Activated CD4-positive, alpha-beta T cell treated with anti-CD3 and anti-CD28 coated beads, Interleukin-2, amount 50 U/mL, for 4 hours (primary cell): ENCODE measurements around the gene ACTR3.

Experiments
- DNase-seq, 2 experiments: peaks; one replicate each; pipeline ENCODE4 v3.0.0-alpha.2; 2020

ACTR3 gene

DNA sequence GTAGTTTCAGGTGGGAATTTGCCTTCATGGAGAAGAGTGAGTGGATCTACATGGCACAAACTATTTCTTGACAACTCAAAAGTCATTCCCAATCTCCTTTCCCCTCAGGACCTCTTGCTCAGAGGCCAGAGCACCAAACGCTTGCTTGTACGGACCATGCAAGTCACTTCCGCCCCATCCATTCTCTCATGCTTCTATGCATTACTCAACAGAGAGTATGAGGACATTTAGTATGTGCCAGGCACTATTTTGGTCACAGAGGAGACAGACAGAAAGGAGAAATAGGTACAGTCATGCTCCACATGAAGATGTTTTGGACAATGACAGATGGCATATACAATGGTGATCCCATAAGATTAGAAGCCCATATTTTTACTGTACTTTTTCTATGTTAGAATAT is 117.5 kb downstream of the ACTR3 start:
- no peak for DNase-seq

DNA sequence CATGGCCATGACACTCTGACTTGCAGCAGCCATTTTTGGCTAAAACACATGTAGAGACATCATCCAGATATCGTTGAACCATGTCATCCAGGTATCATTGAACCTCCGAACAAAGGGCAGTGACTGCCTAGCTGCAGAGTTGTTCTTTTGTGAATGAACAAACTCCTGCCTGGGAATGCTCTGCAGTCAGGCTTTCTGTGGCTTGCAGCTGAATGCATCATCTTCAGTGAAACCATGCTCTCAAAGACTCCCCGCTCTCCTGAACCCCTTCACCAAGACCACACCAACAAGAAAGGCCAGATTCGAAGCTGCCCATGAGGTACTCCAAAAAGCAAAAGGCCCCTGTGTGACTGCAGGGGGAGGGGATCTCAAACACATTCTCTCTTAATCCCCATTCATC is 118.8 kb downstream of the ACTR3 start:
- no peak for DNase-seq

DNA sequence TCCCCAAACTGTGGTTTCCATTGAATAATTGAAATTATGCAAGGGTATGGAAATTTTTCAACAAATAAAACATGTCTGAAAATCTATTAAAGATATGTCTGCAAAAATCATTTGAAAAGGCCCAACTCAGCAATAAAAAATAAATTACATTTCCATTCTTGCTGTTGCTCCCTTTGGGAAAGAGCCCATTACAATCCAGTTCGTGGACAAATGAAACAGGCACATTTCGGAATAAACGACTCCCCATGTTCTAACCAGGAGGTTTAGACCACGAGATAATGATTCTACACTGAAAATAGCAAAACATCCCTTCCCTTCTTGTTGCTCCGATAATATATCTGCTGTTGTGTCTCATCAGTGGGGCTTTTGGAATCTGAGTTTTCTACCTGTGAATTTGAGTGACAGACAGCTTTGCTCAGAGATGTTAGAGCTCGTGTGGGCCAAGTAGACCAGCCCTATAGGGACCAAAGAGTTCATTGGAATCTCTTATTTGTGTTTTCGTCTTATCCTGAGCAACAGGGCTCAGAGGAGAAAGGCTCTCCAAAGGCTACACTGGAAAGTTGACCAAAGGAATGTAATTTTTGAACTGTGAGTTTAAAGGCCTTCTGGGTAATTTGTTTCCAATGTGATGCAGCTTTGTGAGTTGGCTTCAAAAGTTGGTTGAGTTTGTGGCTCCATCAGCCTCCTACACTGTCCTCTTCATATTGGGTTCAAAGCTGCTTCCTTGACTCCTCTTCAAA is 119.5 kb downstream of the ACTR3 start:
- DNase-seq: no peak

DNA sequence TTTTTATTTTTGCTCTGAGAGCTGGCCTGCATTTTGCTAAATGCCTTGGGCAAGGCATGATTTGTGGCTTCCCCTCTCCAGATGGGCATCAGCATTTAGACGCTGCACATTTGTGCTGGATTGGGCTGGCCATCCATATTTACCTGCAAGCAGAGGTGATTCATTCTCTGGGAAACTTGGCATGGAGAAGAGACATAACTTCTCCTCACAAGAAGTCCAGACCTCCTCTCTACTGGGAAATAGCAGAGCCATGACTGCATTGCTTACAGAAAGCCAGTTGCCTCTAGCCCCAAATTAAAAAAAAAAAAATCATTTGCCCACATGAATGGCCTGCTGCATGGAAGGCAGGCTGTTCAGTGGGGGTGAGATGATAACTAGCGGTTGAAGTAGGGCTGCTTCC is 120.1 kb downstream of the ACTR3 start:
- no peak for DNase-seq

DNA sequence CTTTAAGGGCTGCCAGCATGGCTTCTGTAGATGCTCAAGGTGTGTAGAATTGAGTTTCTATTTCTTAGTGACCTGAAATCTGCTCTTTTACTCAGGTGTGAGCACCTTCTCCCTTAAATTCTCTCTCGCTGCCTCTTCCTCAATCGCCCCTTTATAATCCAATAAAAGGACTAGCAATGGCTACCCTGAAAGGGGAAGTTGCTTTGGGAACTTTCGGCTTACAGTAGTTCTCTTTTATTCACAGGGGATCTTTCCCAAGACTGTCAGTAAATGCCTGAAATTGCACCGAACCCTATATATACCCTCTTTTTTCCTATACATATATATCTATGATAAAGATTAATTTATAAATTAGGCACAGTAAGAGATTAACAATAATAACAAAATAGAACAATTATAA is 121.8 kb downstream of the ACTR3 start:
- DNase-seq: no peak
